ENCODE data around the gene HERC3.

HERC3 gene

GRCh38 chr4:88743696-88744095 lies 151.4 kb downstream of the HERC3 start:
- TF ChIP-seq, protein P1, sequence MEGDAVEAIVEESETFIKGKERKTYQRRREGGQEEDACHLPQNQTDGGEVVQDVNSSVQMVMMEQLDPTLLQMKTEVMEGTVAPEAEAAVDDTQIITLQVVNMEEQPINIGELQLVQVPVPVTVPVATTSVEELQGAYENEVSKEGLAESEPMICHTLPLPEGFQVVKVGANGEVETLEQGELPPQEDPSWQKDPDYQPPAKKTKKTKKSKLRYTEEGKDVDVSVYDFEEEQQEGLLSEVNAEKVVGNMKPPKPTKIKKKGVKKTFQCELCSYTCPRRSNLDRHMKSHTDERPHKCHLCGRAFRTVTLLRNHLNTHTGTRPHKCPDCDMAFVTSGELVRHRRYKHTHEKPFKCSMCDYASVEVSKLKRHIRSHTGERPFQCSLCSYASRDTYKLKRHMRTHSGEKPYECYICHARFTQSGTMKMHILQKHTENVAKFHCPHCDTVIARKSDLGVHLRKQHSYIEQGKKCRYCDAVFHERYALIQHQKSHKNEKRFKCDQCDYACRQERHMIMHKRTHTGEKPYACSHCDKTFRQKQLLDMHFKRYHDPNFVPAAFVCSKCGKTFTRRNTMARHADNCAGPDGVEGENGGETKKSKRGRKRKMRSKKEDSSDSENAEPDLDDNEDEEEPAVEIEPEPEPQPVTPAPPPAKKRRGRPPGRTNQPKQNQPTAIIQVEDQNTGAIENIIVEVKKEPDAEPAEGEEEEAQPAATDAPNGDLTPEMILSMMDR (IDR thresholded peaks at IDR 0.05; ENCODE audit: insufficient read depth, missing control alignments), result no peak
- DNase-seq (ENCODE audit: insufficient read length, low spot score) (no peak), FAIRE-seq (no peak)

DNA sequence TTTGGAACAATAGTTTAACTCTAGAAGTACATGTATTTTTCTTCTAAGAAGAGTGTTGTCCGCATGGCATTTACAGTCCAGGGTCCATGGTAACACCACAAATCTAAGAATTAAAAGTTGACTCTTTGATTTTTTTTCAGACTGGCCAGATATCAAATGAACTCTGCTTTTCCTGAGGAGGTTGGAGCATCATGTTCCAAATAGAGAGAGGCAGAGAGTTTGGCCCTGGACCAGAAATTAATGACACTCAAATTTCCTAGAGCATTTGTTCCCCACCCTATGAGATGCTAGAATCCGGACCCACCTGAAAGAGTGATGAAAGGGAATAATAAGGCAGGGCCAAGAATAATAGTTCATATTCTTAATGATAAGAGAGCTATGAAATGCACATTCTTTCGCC lies 152.3 kb downstream of the HERC3 start:
- DNase-seq (ENCODE audit: insufficient read length, low spot score), result no peak
- no peak for FAIRE-seq
- TF ChIP-seq, protein P1 (IDR thresholded peaks at IDR 0.05; ENCODE audit: insufficient read depth, missing control alignments), result no peak

DNA sequence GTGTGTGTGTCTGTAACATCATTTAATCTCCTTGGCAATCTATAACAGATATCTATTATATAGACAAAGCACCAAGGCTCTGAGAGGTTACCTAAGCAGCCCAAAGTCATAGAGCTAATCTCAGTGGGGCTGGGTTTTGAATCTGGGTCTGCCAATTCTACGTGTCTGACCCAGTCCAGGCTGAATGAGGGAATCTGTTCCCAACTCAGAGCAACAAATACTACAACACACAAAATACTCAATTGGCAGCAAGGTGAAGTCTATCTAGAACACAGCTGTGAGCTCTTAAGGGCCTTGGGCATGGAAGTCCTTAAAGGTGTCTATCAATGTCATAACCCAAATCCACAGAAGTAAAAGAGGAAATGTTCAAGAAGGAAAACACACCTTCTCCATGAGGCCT lies 152.9 kb downstream of the HERC3 start:
- TF ChIP-seq, protein P1 (IDR thresholded peaks at IDR 0.05; ENCODE audit: insufficient read depth, missing control alignments), result no peak
- no peak for DNase-seq (ENCODE audit: insufficient read length, low spot score)
- FAIRE-seq, result no peak

DNA sequence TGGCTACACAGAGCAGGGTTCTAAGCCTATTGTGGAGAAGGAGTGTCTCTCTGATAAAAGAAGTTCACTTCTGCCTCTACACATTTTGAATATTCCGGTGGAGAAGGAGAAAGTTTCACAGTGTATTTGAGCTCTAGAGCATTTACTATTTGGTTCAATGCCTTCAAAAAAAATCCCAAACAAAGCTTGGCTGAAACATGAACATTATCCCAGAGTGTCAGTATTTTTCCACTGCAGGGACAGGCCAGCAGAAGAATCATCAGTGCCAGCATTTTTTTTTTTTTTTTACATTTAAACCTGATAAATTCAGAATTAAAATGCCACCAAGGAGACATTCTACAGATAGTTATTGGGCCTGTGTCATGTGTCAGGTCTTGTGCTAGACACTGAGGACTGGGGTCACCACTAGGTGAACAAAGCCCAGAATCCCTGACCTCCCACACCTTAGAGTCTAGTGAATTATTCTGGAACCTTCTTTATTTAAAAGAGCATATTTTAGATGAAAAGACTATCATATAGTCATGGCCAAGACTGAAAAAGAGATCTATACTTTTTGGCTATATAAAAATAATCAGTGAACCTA lies 153.4 kb downstream of the HERC3 start:
- no peak for FAIRE-seq
- TF ChIP-seq, protein P1 (IDR thresholded peaks at IDR 0.05; ENCODE audit: insufficient read depth, missing control alignments), result no peak
- DNase-seq (ENCODE audit: insufficient read length, low spot score), result no peak

- FAIRE-seq (no peak), DNase-seq (ENCODE audit: insufficient read length, low spot score) (no peak)
- TF ChIP-seq, protein P1 (IDR thresholded peaks at IDR 0.05; ENCODE audit: insufficient read depth, missing control alignments), result no peak
Measured at GRCh38 chr4:88746206-88746605, 153.9 kb downstream of the HERC3 start.

DNA sequence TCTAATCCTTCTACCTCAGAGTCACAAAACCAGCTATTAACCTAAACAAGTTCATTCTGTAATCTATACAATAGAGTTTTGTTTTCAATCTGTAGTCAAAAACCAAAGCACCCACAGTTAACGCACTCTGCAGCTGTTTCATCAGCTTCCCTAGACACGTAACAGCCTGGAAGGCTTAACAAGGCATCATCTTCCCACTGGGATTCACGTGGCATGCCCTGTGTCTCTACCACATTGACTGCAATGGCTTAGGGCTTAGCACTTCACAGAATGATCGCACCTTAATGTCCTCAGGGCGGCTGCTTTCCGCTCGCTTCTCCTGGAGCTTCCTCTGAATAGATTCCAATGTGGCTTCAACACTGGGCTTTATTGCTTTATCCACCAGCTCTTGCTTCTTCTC lies 155.1 kb downstream of the HERC3 start:
- FAIRE-seq (no peak), DNase-seq (ENCODE audit: insufficient read length, low spot score) (no peak)
- TF ChIP-seq, protein P1 (IDR thresholded peaks at IDR 0.05; ENCODE audit: insufficient read depth, missing control alignments), result no peak

GRCh38 chr4:88750369-88750768 lies 158.1 kb downstream of the HERC3 start:
- DNase-seq (ENCODE audit: insufficient read length, low spot score) (no peak), FAIRE-seq (no peak)
- TF ChIP-seq, protein P1 (IDR thresholded peaks at IDR 0.05; ENCODE audit: insufficient read depth, missing control alignments), result no peak
